MM.1S (cell line): ENCODE data around the gene CHST11.

Experiments used
- DNase-seq: peaks from one replicate; pipeline ENCODE4 v3.0.0-alpha.2; 2015
- H2AFZ ChIP-seq: fragments of 300-600 bp; sonication (generic); 2 replicates; pipeline ENCODE4 v1.6.0; 2016; ENCODE audit warnings: antibody characterized with exemption, low read length
- H3F3A ChIP-seq: fragments of 300-600 bp; sonication (generic); 2 replicates; pipeline ENCODE4 v1.6.1; 2016; ENCODE audit warnings: mild to moderate bottlenecking, antibody characterized with exemption, low read length, moderate library complexity, mixed read lengths; ENCODE audit not compliant: insufficient read depth
- H3K27ac ChIP-seq: fragments of 300-600 bp; sonication (generic); 2 replicates; pipeline ENCODE4 v1.5.1; 2016; ENCODE audit warnings: mild to moderate bottlenecking, low read length
- H3K27me3 ChIP-seq: fragments of 300-600 bp; sonication (generic); replicated peaks from 2 replicates; pipeline ENCODE4 v1.6.0; 2016; ENCODE audit warnings: low read length; ENCODE audit not compliant: insufficient read depth
- H3K36me3 ChIP-seq: fragments of 300-600 bp; sonication (generic); replicated peaks from 2 replicates; pipeline ENCODE4 v1.6.1; 2016; ENCODE audit warnings: mild to moderate bottlenecking, low read length, mixed read lengths; ENCODE audit not compliant: insufficient read depth
- H3K4me1 ChIP-seq: fragments of 300-600 bp; sonication (generic); 2 replicates; pipeline ENCODE4 v1.6.1; 2016; ENCODE audit warnings: low read length, mixed read lengths
- H3K4me2 ChIP-seq: fragments of 300-600 bp; sonication (generic); 2 replicates; pipeline ENCODE4 v1.6.0; 2016; ENCODE audit warnings: low read depth, low read length
- H3K4me3 ChIP-seq: fragments of 300-600 bp; sonication (generic); 2 replicates; pipeline ENCODE4 v1.5.1; 2016; ENCODE audit warnings: low read length, mixed read lengths
- H3K79me2 ChIP-seq: fragments of 300-600 bp; sonication (generic); 2 replicates; pipeline ENCODE4 v1.6.1; 2016; ENCODE audit warnings: mixed run types, low read length, mixed read lengths
- H3K9ac ChIP-seq: fragments of 300-600 bp; sonication (generic); 2 replicates; pipeline ENCODE4 v1.6.1; 2016; ENCODE audit warnings: low read length, mixed read lengths
- H3K9me2 ChIP-seq: fragments of 300-600 bp; sonication (generic); replicated peaks from 2 replicates; pipeline ENCODE4 v1.6.1; 2016; ENCODE audit warnings: mild to moderate bottlenecking, low read length, mixed read lengths; ENCODE audit not compliant: insufficient read depth
- H3K9me3 ChIP-seq: fragments of 300-600 bp; sonication (generic); replicated peaks from 2 replicates; pipeline ENCODE4 v1.6.1; 2016; ENCODE audit warnings: mild to moderate bottlenecking, low read length, mixed read lengths; ENCODE audit not compliant: insufficient read depth
- H4K20me1 ChIP-seq: fragments of 300-600 bp; sonication (generic); 2 replicates; pipeline ENCODE4 v1.6.1; 2016; ENCODE audit warnings: mild to moderate bottlenecking, low read length, moderate library complexity, mixed read lengths; ENCODE audit not compliant: insufficient read depth
- CTCF ChIP-seq: fragments of 300-600 bp; sonication (generic); IDR thresholded peaks from 2 replicates; pipeline ENCODE4 v1.5.1; 2016; ENCODE audit warnings: antibody characterized with exemption, low read length, mixed read lengths
- EZH2 ChIP-seq: fragments of 300-600 bp; sonication (generic); optimal IDR thresholded peaks from 2 replicates; pipeline ENCODE3; 2017; ENCODE audit warnings: low read depth, mild to moderate bottlenecking, antibody characterized with exemption, low read length, mixed read lengths
- EZH2phosphoT487 ChIP-seq: fragments of 300-600 bp; sonication (generic); IDR thresholded peaks from 2 replicates; pipeline ENCODE4 v1.6.1; 2018; ENCODE audit warnings: antibody characterized with exemption, low read length

CHST11 gene

GRCh38 chr12:104460973-104461698 lies 4.4 kb downstream of the CHST11 start:
- Histone ChIP-seq H4K20me1 (no peaks in the 10 kb centered on the region), H2AFZ (no peak overlapping the region), H3K79me2 (peaks cover 89% of the 10 kb centered on the region), H3K4me1 (peaks cover 37% of the 10 kb centered on the region), H3K4me2 (peak overlapping the region; percentile 28; the same call in 1 of the 2 replicates), H3K4me3 (no peak overlapping the region), H3K36me3 (no peaks in the 10 kb centered on the region), H3K9me2 (no peaks in the 10 kb centered on the region), H3F3A (peaks cover 39% of the 10 kb centered on the region), H3K9me3 (no peaks in the 10 kb centered on the region), H3K27ac (no peak overlapping the region), H3K27me3 (no peaks in the 10 kb centered on the region), H3K9ac (no peak overlapping the region)
- TF ChIP-seq CTCF (no peak), EZH2phosphoT487 (no peak), EZH2 (no peak)
- no peak for DNase-seq

- Histone ChIP-seq H3K36me3 (no peaks in the 10 kb centered on the region), H4K20me1 (no peaks in the 10 kb centered on the region), H3K9me2 (no peaks in the 10 kb centered on the region), H3K27me3 (no peaks in the 10 kb centered on the region), H3K9ac (no peak overlapping the region), H2AFZ (no peak overlapping the region), H3K4me3 (no peak overlapping the region), H3K4me1 (peaks cover 48% of the 10 kb centered on the region), H3K9me3 (no peaks in the 10 kb centered on the region), H3K27ac (peak overlapping the region; percentile 71; the same call in 1 of the 2 replicates), H3F3A (peaks cover 50% of the 10 kb centered on the region), H3K79me2 (peaks cover 97% of the 10 kb centered on the region), H3K4me2 (peak overlapping the region; percentile 75)
- no peak for DNase-seq
- TF ChIP-seq CTCF (no peak), EZH2phosphoT487 (no peak), EZH2 (no peak)
Observed at GRCh38 chr12:104462325-104462724, 5.6 kb downstream of the CHST11 start.

GRCh38 chr12:104462931-104463339 lies 6.2 kb downstream of the CHST11 start:
- no peaks in the 10 kb centered on the region for H3K36me3 ChIP-seq
- H3F3A ChIP-seq = peaks cover 52% of the 10 kb centered on the region
- 0 out of 2 replicates have a peak overlapping the region, but pooled peaks have one; percentile 25 for H2AFZ ChIP-seq
- peaks cover 54% of the 10 kb centered on the region for H3K4me1 ChIP-seq
- H3K9me2 ChIP-seq = no peaks in the 10 kb centered on the region
- H3K9ac ChIP-seq = peak overlapping the region; percentile 31; the same call in 1 of the 2 replicates
- H3K4me2 ChIP-seq = peak overlapping the region; percentile 75
- H3K27ac ChIP-seq = peak overlapping the region; percentile 71; the same call in 1 of the 2 replicates
- H3K27me3 ChIP-seq = no peaks in the 10 kb centered on the region
- peak; percentile 78 for DNase-seq
- peak overlapping the region; percentile 19; the same call in 1 of the 2 replicates for H3K4me3 ChIP-seq
- TF ChIP-seq CTCF = no peak
- no peak for TF ChIP-seq EZH2
- TF ChIP-seq EZH2phosphoT487 = no peak
- H3K79me2 ChIP-seq = peaks cover 97% of the 10 kb centered on the region
- no peaks in the 10 kb centered on the region for H4K20me1 ChIP-seq
- H3K9me3 ChIP-seq = no peaks in the 10 kb centered on the region
